GM23248 (cell line): ENCODE measurements around the gene VASH1. TPM values are rescaled to one million over a fixed set of nuclear protein-coding genes. Genes with fewer than 3 reads are reported as not detected.

ENCODE experiments used
- DNase-seq: peaks from one replicate; pipeline ENCODE4 v3.0.0-alpha.2; 2015
- H2AFZ ChIP-seq: fragments of 200-600 bp; sonication (generic); 2 replicates; pipeline ENCODE4 v1.6.1; 2016; ENCODE audit warnings: antibody characterized with exemption
- H3F3A ChIP-seq: fragments of 200-600 bp; sonication (generic); 2 replicates; pipeline ENCODE4 v1.6.1; 2016; ENCODE audit warnings: mild to moderate bottlenecking, antibody characterized with exemption, mixed run types; ENCODE audit not compliant: insufficient read depth
- H3K27ac ChIP-seq: fragments of 200-600 bp; sonication (generic); 2 replicates; pipeline ENCODE4 v1.5.1; 2016; ENCODE audit warnings: mild to moderate bottlenecking
- H3K27me3 ChIP-seq: fragments of 200-600 bp; sonication (generic); replicated peaks from 2 replicates; pipeline ENCODE4 v1.6.1; 2016; ENCODE audit warnings: mild to moderate bottlenecking; ENCODE audit not compliant: insufficient read depth
- H3K36me3 ChIP-seq: fragments of 200-600 bp; sonication (generic); 2 replicates; pipeline ENCODE4 v1.6.1; 2016; ENCODE audit warnings: low read depth, mild to moderate bottlenecking
- H3K4me1 ChIP-seq: fragments of 200-600 bp; sonication (generic); 2 replicates; pipeline ENCODE4 v1.6.1; 2016; ENCODE audit warnings: mild to moderate bottlenecking; ENCODE audit not compliant: insufficient read depth
- H3K4me2 ChIP-seq: fragments of 200-600 bp; sonication (generic); one replicate; pipeline ENCODE4 v1.6.1; 2016; ENCODE audit warnings: mild to moderate bottlenecking; ENCODE audit not compliant: unreplicated experiment
- H3K4me3 ChIP-seq: fragments of 200-600 bp; sonication (generic); 2 replicates; pipeline ENCODE4 v1.5.1; 2016; ENCODE audit warnings: mild to moderate bottlenecking
- H3K79me2 ChIP-seq: fragments of 200-600 bp; sonication (generic); 2 replicates; pipeline ENCODE4 v1.6.1; 2016; ENCODE audit warnings: mild to moderate bottlenecking; ENCODE audit not compliant: insufficient read depth
- H3K9ac ChIP-seq: fragments of 200-600 bp; sonication (generic); 2 replicates; pipeline ENCODE4 v1.6.1; 2016; ENCODE audit warnings: mild to moderate bottlenecking
- H3K9me2 ChIP-seq: fragments of 200-600 bp; sonication (generic); 2 replicates; pipeline ENCODE4 v1.6.1; 2016; ENCODE audit warnings: mixed run types, mild to moderate bottlenecking, moderate library complexity; ENCODE audit not compliant: insufficient read depth
- H3K9me3 ChIP-seq: fragments of 200-600 bp; sonication (generic); one replicate; pipeline ENCODE4 v1.6.1; 2017; ENCODE audit warnings: low read depth
- H4K20me1 ChIP-seq: fragments of 200-600 bp; sonication (generic); 2 replicates; pipeline ENCODE4 v1.6.0; 2016; ENCODE audit not compliant: insufficient read depth
- EZH2 ChIP-seq: fragments of 200-600 bp; sonication (generic); IDR thresholded peaks from 2 replicates; pipeline ENCODE4 v1.6.1; 2018; ENCODE audit warnings: antibody characterized with exemption, mild to moderate bottlenecking; ENCODE audit not compliant: insufficient read depth, poor library complexity, severe bottlenecking
- EZH2phosphoT487 ChIP-seq: fragments of 200-600 bp; sonication (generic); IDR thresholded peaks from 2 replicates; pipeline ENCODE4 v1.6.1; 2018; ENCODE audit warnings: antibody characterized with exemption, moderate library complexity, mild to moderate bottlenecking, low read depth; ENCODE audit not compliant: insufficient read depth
- WGBS, 2 experiments: methylation state at CpG; one replicate each; pipeline ENCODE4 v1.1.6; 2015 to 2017; ENCODE audit warnings: low lambda C conversion rate in 2 of 2, low coverage in 1 of 2; ENCODE audit errors: missing lambda C conversion rate in 2 of 2; 5-methylcytosine and 5-hydroxymethylcytosine counted together
- in situ Hi-C: fragments of 300-500 bp; cut with MboI; formaldehyde crosslinking; loops from 2 replicates; pipeline ENCODE4 v1.15.0; 2020
- polyA plus RNA-seq: library from polyadenylated mRNA; unstranded; fragments of >200 nt; fragmentation: Nextera tagmentation; extraction: Ambion mirVana; gene quantifications from 2 replicates; pipeline ENCODE4 v1.2.1, GENCODE V29; 2016
- total RNA-seq: library from RNA; depleted of rRNA; stranded (reverse); fragments of >200 nt; shearing (Covaris generic); gene quantifications from 2 replicates; pipeline ENCODE4 v1.2.3, GENCODE V29; 2014

VASH1 gene
- total and polyA plus RNA-seq, 2 experiments from 2014 or later, result 2.2 to 2.6 TPM

DNA sequence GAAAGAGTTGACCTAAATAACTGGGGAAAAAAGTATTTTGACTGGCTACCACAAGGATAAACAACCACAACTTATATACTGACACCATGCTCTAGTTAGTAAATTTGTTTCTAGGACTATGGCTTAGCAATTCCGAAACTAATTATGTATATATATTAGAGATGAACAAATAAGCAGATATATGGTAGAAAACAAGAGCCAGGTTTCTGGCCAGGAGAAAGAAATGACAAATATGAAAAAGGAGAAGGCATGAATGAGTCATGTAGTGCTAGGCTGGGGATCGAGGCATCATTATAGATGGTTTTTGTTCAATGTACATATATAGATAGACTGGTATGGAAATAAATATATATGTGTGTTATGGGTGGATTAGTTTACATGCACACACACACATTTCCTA lies 59.4 kb downstream of the VASH1 start:
- no peaks in the 10 kb centered on the region for H3F3A ChIP-seq

GRCh38 chr14:76826122-76826521 lies 64.9 kb downstream of the VASH1 start, which contains the start of gene LRRC74A:
Gene LRRC74A (plus strand): TSS chr14:76826408. CDS start chr14:76826698, 290 bp downstream.
- H3K4me1 ChIP-seq, result no peaks in the 10 kb centered on the region
- no peaks in the 10 kb centered on the region for H3K79me2 ChIP-seq
- no peaks in the 10 kb centered on the region for H3F3A ChIP-seq
- H3K4me2 ChIP-seq, result no peak within 1 kb of the TSS
- no peak within 1 kb of the TSS for H2AFZ ChIP-seq
- H4K20me1 ChIP-seq, result no peaks in the 10 kb centered on the region
- no peaks in the 10 kb centered on the region for H3K27me3 ChIP-seq
- H3K9me3 ChIP-seq, result no peaks in the 10 kb centered on the region
- H3K9me2 ChIP-seq, result no peaks in the 10 kb centered on the region
- no peak within 1 kb of the TSS for H3K9ac ChIP-seq
- H3K27ac ChIP-seq, result no peak within 1 kb of the TSS
- TF ChIP-seq EZH2phosphoT487 (no peak), EZH2 (no peak)
- peak; percentile 17 for DNase-seq
- 80 to 88% methylated on average over 2 of the region's 2 CpGs for WGBS, 2 experiments
- H3K4me3 ChIP-seq, result no peak within 1 kb of the TSS
- H3K36me3 ChIP-seq, result no peaks in the 10 kb centered on the region
- in situ Hi-C loops, result no loop called here

More for the DNA sequence above, 59.4 kb downstream of the VASH1 start:
- Histone ChIP-seq H3K9me3 (no peaks in the 10 kb centered on the region), H3K4me2 (no peak overlapping the region), H4K20me1 (no peaks in the 10 kb centered on the region), H3K4me1 (no peaks in the 10 kb centered on the region), H3K27me3 (peaks cover 35% of the 10 kb centered on the region; the same call in 1 of the 2 replicates), H2AFZ (no peak overlapping the region), H3K9me2 (no peaks in the 10 kb centered on the region), H3K27ac (no peak overlapping the region), H3K4me3 (no peak overlapping the region), H3K9ac (no peak overlapping the region), H3K36me3 (no peaks in the 10 kb centered on the region), H3K79me2 (no peaks in the 10 kb centered on the region)
- no peak for DNase-seq
- in situ Hi-C loops, result no loop called here
- TF ChIP-seq EZH2 (no peak), EZH2phosphoT487 (no peak)
- WGBS, 2 experiments, result 70 to 72% methylated on average over 2 of the region's 2 CpGs

DNA sequence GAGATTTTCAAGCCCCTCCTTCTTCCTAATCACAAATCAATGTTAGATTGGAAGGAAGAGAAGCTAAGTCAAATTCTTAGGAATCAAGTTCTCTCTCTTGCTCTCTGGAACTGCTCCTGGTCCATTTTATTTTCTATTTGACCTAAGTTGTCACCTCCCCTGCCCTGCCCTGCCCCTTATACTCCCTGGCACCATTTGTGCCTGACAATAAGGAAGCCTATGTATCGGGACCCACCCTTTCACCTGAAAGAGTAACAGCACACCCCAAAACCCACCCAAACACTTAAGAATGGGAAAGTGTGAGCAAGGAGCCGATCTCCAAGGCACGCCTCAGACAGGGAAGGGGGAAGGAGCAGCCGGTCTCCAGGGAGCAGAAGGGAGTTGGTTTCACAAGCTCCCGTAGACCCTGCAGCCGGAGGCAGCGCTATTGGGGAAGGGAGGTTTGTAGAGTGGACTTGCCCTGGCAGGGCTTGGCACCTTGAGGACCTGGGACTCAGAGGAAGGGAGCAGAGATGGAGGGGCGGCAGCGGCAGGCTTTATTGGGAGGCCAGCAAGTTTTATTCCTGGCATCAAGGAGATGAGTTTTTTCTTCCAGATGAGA lies 66.5 kb downstream of the VASH1 start:
- H3K36me3 ChIP-seq, result no peaks in the 10 kb centered on the region
- peak overlapping the region; percentile 81 for H2AFZ ChIP-seq
- 11 to 16% methylated on average over 9 of the region's 9 CpGs for WGBS, 2 experiments
- H4K20me1 ChIP-seq, result no peaks in the 10 kb centered on the region
- TF ChIP-seq EZH2, result no peak
- TF ChIP-seq EZH2phosphoT487, result no peak
- H3K27me3 ChIP-seq, result no peaks in the 10 kb centered on the region
- H3F3A ChIP-seq, result no peaks in the 10 kb centered on the region
- peak overlapping the region; percentile 59 for H3K9ac ChIP-seq
- H3K79me2 ChIP-seq, result no peaks in the 10 kb centered on the region
- H3K27ac ChIP-seq, result no peak overlapping the region
- no peaks in the 10 kb centered on the region for H3K9me2 ChIP-seq
- H3K4me1 ChIP-seq, result no peaks in the 10 kb centered on the region
- peak overlapping the region; percentile 77 for H3K4me2 ChIP-seq
- H3K4me3 ChIP-seq, result peak overlapping the region; percentile 66
- peak; percentile 45 for DNase-seq
- in situ Hi-C loops, result no loop called here
- H3K9me3 ChIP-seq, result no peaks in the 10 kb centered on the region

- Histone ChIP-seq H3K4me2 (peak overlapping the region; percentile 77), H3K27me3 (no peaks in the 10 kb centered on the region), H3K4me1 (no peaks in the 10 kb centered on the region), H2AFZ (peak overlapping the region; percentile 81), H3K36me3 (no peaks in the 10 kb centered on the region), H4K20me1 (no peaks in the 10 kb centered on the region), H3K79me2 (no peaks in the 10 kb centered on the region), H3K9me3 (no peaks in the 10 kb centered on the region), H3K9me2 (no peaks in the 10 kb centered on the region), H3K9ac (peak overlapping the region; percentile 59), H3K27ac (no peak overlapping the region), H3F3A (no peaks in the 10 kb centered on the region), H3K4me3 (peak overlapping the region; percentile 66)
- in situ Hi-C loops, result no loop called here
- no peak for DNase-seq
- 49% methylated on average over 17 of the region's 17 CpGs for WGBS, 2 experiments
- TF ChIP-seq EZH2 (no peak), EZH2phosphoT487 (no peak)
These were observed 67.2 kb downstream of the VASH1 start for GRCh38 chr14:76828339-76829012.
